Measurements from ENCODE around the gene KIF16B. TPM values are rescaled to one million over a fixed set of nuclear protein-coding genes. Genes with fewer than 3 reads are reported as not detected.
"Not testable (repeated sequence)": the region's sequence is repeated elsewhere in the genome, so short reads cannot be mapped to it uniquely, and the experiment has no call there.

Gene KIF16B
- total RNA-seq, 1 donor from 2014 or later, result 8.1 TPM

- DNase-seq (ENCODE audit: low spot score), result no peak
- H3K4me3 Mint-ChIP-seq, result no peak overlapping the region
- intact Hi-C loops (cut with micrococcal nuclease), result no loop called here
- peaks cover 14% of the 10 kb centered on the region for H3K27me3 Mint-ChIP-seq (ENCODE audit: insufficient read depth)
- H3K36me3 Mint-ChIP-seq (ENCODE audit: low read depth), result no peaks in the 10 kb centered on the region
- H3K9me3 Mint-ChIP-seq, result no peaks in the 10 kb centered on the region
- H3K4me1 Mint-ChIP-seq (ENCODE audit: low read depth), result peaks cover 3% of the 10 kb centered on the region
- H3K27ac Mint-ChIP-seq, result no peak overlapping the region
These were observed 7.4 kb upstream of the KIF16B start for GRCh38 chr20:16580620-16581019.

GRCh38 chr20:16580147-16580546 is 6.9 kb upstream of the KIF16B start:
- no peak overlapping the region for H3K4me3 Mint-ChIP-seq
- H3K4me1 Mint-ChIP-seq (ENCODE audit: low read depth), result peaks cover 7% of the 10 kb centered on the region
- DNase-seq (ENCODE audit: low spot score), result no peak
- H3K27me3 Mint-ChIP-seq (ENCODE audit: insufficient read depth), result peaks cover 14% of the 10 kb centered on the region
- H3K27ac Mint-ChIP-seq, result no peak overlapping the region
- no peaks in the 10 kb centered on the region for H3K9me3 Mint-ChIP-seq
- intact Hi-C loops (cut with micrococcal nuclease), result no loop called here
- no peaks in the 10 kb centered on the region for H3K36me3 Mint-ChIP-seq (ENCODE audit: low read depth)

DNA sequence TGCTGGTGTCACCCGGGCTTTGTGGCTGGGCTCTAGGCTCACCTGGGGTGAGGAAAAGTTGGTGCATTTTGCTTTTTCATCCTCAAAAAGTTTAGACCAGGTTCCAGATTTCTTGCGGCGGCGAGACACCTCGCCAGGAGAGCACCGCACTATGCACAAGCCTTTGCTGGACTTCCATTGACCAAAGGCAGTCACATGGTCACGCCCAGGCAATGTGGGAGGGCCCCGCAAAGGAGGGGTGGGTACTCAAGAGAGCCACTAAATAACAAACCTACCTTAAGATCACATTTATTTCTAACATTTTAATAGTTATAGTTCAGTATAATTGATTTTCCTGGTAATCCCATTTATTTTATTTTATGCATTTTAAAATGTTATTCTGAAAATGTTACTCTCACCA is 3.0 kb upstream of the KIF16B start:
- H3K4me3 Mint-ChIP-seq, result no peak overlapping the region
- no peaks in the 10 kb centered on the region for H3K36me3 Mint-ChIP-seq (ENCODE audit: low read depth)
- no peak for DNase-seq (ENCODE audit: low spot score)
- no peaks in the 10 kb centered on the region for H3K9me3 Mint-ChIP-seq
- intact Hi-C loops (cut with micrococcal nuclease), result loop anchor here (5.0 to 10.0 kb wide), 2 partner anchors 1391 to 1929 kb away; partner anchors contain the start of genes MGME1, SEC23B and SNX5
- no peak overlapping the region for H3K27ac Mint-ChIP-seq
- peaks cover 36% of the 10 kb centered on the region for H3K4me1 Mint-ChIP-seq (ENCODE audit: low read depth)
- H3K27me3 Mint-ChIP-seq (ENCODE audit: insufficient read depth), result peaks cover 3% of the 10 kb centered on the region

DNA sequence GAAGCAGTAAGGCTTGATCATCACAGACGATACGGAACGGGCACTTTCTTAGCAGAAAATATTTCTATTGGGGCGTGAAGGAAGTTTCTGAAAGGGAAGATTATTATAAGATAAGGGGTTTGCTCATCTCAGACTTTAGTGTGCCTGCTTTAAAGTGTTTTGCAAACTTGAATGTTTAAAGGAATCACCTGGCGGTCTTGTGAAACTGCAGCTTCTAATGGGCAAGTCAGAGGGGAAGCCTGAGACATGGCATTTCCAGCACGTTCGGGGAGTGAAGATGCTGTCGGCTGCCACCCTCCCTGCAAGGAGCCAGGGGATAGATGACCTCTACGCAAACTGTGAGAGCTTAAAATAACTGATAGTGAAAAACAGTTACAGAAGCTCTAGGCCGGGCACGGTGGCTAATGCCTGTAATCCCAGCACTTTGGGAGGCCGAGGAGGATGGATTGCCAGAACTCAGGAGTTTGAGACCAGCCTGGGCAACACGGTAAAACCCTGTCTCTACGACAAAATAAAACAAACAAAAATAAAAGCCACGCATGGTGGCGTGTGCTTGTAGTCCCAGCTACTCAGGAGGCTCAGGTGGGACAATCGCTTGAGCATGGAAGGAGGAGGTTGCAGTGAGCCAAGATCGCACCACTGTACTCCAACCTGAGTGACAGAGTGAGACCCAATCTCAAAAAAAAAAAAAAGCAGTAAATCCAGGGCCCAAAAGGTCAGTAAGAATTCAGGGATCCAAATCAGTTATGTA is 2.3 kb upstream of the KIF16B start:
- Mint-ChIP-seq H3K27ac (peak overlapping the region; percentile 77), H3K9me3 (no peaks in the 10 kb centered on the region), H3K4me1 (ENCODE audit: low read depth) (peaks cover 36% of the 10 kb centered on the region), H3K27me3 (ENCODE audit: insufficient read depth) (peaks cover 3% of the 10 kb centered on the region), H3K4me3 (peak overlapping the region; percentile 88), H3K36me3 (ENCODE audit: low read depth) (no peaks in the 10 kb centered on the region)
- intact Hi-C loops (cut with micrococcal nuclease), result loop anchor here (1.0 to 10.0 kb wide), 4 partner anchors 24 to 1929 kb away; partner anchors contain the start of genes MGME1, SEC23B, SNRPB2 and SNX5
- DNase-seq (ENCODE audit: low spot score), result no peak

GRCh38 chr20:16574656-16575355 is 1.6 kb upstream of the KIF16B start:
- peak overlapping the region; percentile 77 for H3K27ac Mint-ChIP-seq
- peak; percentile 81 for DNase-seq (ENCODE audit: low spot score)
- H3K9me3 Mint-ChIP-seq, result no peaks in the 10 kb centered on the region
- H3K4me1 Mint-ChIP-seq (ENCODE audit: low read depth), result peaks cover 36% of the 10 kb centered on the region
- no peaks in the 10 kb centered on the region for H3K36me3 Mint-ChIP-seq (ENCODE audit: low read depth)
- peaks cover 3% of the 10 kb centered on the region for H3K27me3 Mint-ChIP-seq (ENCODE audit: insufficient read depth)
- H3K4me3 Mint-ChIP-seq, result peak overlapping the region; percentile 88
- intact Hi-C loops (cut with micrococcal nuclease), result loop anchor here (1.0 to 10.0 kb wide), 6 partner anchors 24 to 1930 kb away; partner anchors contain the start of genes MGME1, RRBP1, SEC23B and SNRPB2

DNA sequence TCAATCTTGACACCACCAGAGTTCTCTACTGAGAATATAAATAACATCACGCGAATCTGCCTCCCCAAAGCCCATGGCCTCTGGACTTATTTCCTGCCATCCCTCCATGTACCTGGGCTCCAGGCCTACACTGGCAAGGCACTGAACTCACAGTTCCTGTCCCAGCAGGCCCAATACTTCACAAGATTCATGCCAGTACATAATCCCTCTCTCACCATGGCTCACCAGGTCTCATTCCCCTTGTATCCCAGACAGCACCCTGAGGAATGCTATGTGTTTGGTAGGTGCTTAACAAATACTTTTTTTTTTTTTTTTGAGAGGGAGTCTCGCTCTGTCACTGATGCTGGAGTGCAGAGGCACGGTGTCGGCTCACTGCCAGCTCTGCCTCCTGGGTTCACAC is 1.9 kb downstream of the KIF16B start:
- H3K4me1 Mint-ChIP-seq (ENCODE audit: low read depth), result peaks cover 36% of the 10 kb centered on the region
- H3K36me3 Mint-ChIP-seq (ENCODE audit: low read depth), result no peaks in the 10 kb centered on the region
- no peak overlapping the region for H3K4me3 Mint-ChIP-seq
- no peaks in the 10 kb centered on the region for H3K27me3 Mint-ChIP-seq (ENCODE audit: insufficient read depth)
- intact Hi-C loops (cut with micrococcal nuclease), result loop anchor here (5.0 to 10.0 kb wide), 3 partner anchors 1111 to 1933 kb away; partner anchors contain the start of genes RRBP1, SEC23B and ZNF133
- no peak for DNase-seq (ENCODE audit: low spot score)
- H3K9me3 Mint-ChIP-seq, result no peaks in the 10 kb centered on the region
- H3K27ac Mint-ChIP-seq, result no peak overlapping the region

GRCh38 chr20:16569246-16570153 is 3.7 kb downstream of the KIF16B start:
- no peaks in the 10 kb centered on the region for H3K36me3 Mint-ChIP-seq (ENCODE audit: low read depth)
- no peak for DNase-seq (ENCODE audit: low spot score)
- H3K27ac Mint-ChIP-seq, result no peak overlapping the region
- intact Hi-C loops (cut with micrococcal nuclease), result loop anchor here (5.0 to 10.0 kb wide), 3 partner anchors 1113 to 1935 kb away; partner anchors contain the start of genes RRBP1, SEC23B and ZNF133
- peaks cover 35% of the 10 kb centered on the region for H3K4me1 Mint-ChIP-seq (ENCODE audit: low read depth)
- H3K27me3 Mint-ChIP-seq (ENCODE audit: insufficient read depth), result no peaks in the 10 kb centered on the region
- H3K4me3 Mint-ChIP-seq, result no peak overlapping the region
- peaks cover 3% of the 10 kb centered on the region for H3K9me3 Mint-ChIP-seq

GRCh38 chr20:16566080-16566479 is 7.2 kb downstream of the KIF16B start:
- Mint-ChIP-seq H3K4me3 (no peak overlapping the region), H3K9me3 (peaks cover 3% of the 10 kb centered on the region), H3K36me3 (ENCODE audit: low read depth) (no peaks in the 10 kb centered on the region), H3K27ac (no peak overlapping the region), H3K27me3 (ENCODE audit: insufficient read depth) (no peaks in the 10 kb centered on the region), H3K4me1 (ENCODE audit: low read depth) (peaks cover 13% of the 10 kb centered on the region)
- DNase-seq (ENCODE audit: low spot score), result no peak
- intact Hi-C loops (cut with micrococcal nuclease), result no loop called here

DNA sequence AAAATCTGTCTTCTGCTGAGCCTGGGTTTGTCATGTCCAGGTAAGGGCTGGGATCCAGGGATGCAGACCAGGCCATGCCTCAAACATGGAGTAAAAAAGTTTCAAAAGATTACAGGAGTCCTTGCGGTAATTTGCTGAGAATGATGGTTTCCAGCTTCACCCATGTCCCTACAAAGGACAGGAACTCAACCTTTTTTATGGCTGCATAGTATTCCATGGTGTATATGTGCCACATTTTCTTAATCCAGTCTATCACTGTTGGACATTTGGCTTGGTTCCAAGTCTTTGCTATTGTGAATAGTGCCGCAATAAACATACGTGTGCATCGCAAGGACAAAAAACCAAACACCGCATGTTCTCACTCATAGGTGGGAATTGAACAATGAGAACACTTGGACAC is 9.2 kb downstream of the KIF16B start:
- H3K36me3 Mint-ChIP-seq (ENCODE audit: low read depth); DNase-seq (ENCODE audit: low spot score); H3K9me3 Mint-ChIP-seq; H3K4me3 Mint-ChIP-seq; intact Hi-C loops (cut with micrococcal nuclease); H3K27ac Mint-ChIP-seq; H3K27me3 Mint-ChIP-seq (ENCODE audit: insufficient read depth): not testable (repeated sequence)
- peaks cover 13% of the 10 kb centered on the region for H3K4me1 Mint-ChIP-seq (ENCODE audit: low read depth)

- Mint-ChIP-seq H3K36me3 (ENCODE audit: low read depth) (no peaks in the 10 kb centered on the region), H3K4me3 (no peak overlapping the region), H3K27me3 (ENCODE audit: insufficient read depth) (no peaks in the 10 kb centered on the region), H3K27ac (no peak overlapping the region), H3K9me3 (peaks cover 3% of the 10 kb centered on the region), H3K4me1 (ENCODE audit: low read depth) (peaks cover 13% of the 10 kb centered on the region)
- intact Hi-C loops (cut with micrococcal nuclease), result no loop called here
- DNase-seq (ENCODE audit: low spot score), result no peak
These were observed 10.0 kb downstream of the KIF16B start for GRCh38 chr20:16563066-16563806.

GRCh38 chr20:16562259-16562658 is 11.0 kb downstream of the KIF16B start:
- no peaks in the 10 kb centered on the region for H3K36me3 Mint-ChIP-seq (ENCODE audit: low read depth)
- no peak overlapping the region for H3K4me3 Mint-ChIP-seq
- no peak for DNase-seq (ENCODE audit: low spot score)
- peaks cover 13% of the 10 kb centered on the region for H3K4me1 Mint-ChIP-seq (ENCODE audit: low read depth)
- intact Hi-C loops (cut with micrococcal nuclease), result no loop called here
- H3K9me3 Mint-ChIP-seq, result peaks cover 3% of the 10 kb centered on the region
- no peaks in the 10 kb centered on the region for H3K27me3 Mint-ChIP-seq (ENCODE audit: insufficient read depth)
- no peak overlapping the region for H3K27ac Mint-ChIP-seq

- Mint-ChIP-seq H3K27ac (no peak overlapping the region), H3K27me3 (ENCODE audit: insufficient read depth) (no peaks in the 10 kb centered on the region), H3K4me1 (ENCODE audit: low read depth) (peaks cover 11% of the 10 kb centered on the region), H3K9me3 (peaks cover 3% of the 10 kb centered on the region), H3K36me3 (ENCODE audit: low read depth) (no peaks in the 10 kb centered on the region), H3K4me3 (no peak overlapping the region)
- intact Hi-C loops (cut with micrococcal nuclease), result no loop called here
- no peak for DNase-seq (ENCODE audit: low spot score)
These were observed 12.6 kb downstream of the KIF16B start for GRCh38 chr20:16560661-16561060.

All from activated T-helper 1 cell treated with anti-CD3 and anti-CD28 coated beads, Interleukin-12 subunit alpha, Interleukin-12 subunit beta, Interleukin-2, Interleukin-4 antibody, amounts not matched to agents 30 ng/mL and 10 ng/mL and 1 ng/mL, durations not matched to agents 14 hours and 24 hours and 36 hours (primary cell).